Neural progenitor cell (in vitro differentiated cells): ENCODE results near the gene THRB.

ENCODE experiments used
- CTCF ChIP-seq: fragments of 200-600 bp; sonication (generic); IDR thresholded peaks from 2 replicates; pipeline ENCODE4 v1.5.1; 2017; ENCODE audit warnings: antibody characterized with exemption, mild to moderate bottlenecking
- EZH2phosphoT487 ChIP-seq: fragments of 200-600 bp; sonication (generic); IDR thresholded peaks from 2 replicates; pipeline ENCODE4 v1.6.1; 2017; ENCODE audit warnings: antibody characterized with exemption

DNA sequence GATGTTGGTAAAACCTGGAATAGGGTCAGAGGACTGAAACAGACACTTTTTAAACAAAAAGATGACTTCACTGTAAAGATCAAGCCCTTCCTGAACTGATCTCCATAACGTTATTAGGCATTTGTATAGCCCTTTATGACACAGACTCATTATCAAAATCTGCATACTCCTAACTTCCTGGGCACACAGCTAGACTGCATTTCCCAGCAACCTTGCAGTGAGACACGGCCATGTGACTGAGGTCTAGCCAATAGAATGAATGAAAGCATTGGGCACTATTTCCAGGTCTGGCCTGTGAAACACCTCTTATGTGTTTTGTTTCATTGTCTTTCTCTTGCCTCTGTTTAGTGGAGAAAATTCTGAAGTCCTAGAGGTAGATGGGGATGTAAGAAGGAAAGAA lies 279.1 kb downstream of the THRB start:
- TF ChIP-seq CTCF (no peak), EZH2phosphoT487 (no peak)
